Hematopoietic multipotent progenitor cell (in vitro differentiated cells): ENCODE measurements around the gene PTPRU. TPM values are rescaled to one million over a fixed set of nuclear protein-coding genes. Genes with fewer than 3 reads are reported as not detected.
A peak's percentile ranks its signal among the peaks of the same experiment; 100 is the strongest.

Experiments
- DNase-seq, 3 donors: peaks; one replicate each; pipeline ENCODE4 v3.0.0-alpha.2; 2011 to 2015; ENCODE audit warnings: low read depth in 2 of 3, low spot score in 2 of 3
- total RNA-seq: library from RNA; depleted of rRNA; stranded (reverse); fragments of >200 nt; gene quantifications from one replicate; pipeline ENCODE4 v1.2.3, GENCODE V29; 2012

The PTPRU gene
- total RNA-seq, 1 donor, result 0.27 TPM

DNA sequence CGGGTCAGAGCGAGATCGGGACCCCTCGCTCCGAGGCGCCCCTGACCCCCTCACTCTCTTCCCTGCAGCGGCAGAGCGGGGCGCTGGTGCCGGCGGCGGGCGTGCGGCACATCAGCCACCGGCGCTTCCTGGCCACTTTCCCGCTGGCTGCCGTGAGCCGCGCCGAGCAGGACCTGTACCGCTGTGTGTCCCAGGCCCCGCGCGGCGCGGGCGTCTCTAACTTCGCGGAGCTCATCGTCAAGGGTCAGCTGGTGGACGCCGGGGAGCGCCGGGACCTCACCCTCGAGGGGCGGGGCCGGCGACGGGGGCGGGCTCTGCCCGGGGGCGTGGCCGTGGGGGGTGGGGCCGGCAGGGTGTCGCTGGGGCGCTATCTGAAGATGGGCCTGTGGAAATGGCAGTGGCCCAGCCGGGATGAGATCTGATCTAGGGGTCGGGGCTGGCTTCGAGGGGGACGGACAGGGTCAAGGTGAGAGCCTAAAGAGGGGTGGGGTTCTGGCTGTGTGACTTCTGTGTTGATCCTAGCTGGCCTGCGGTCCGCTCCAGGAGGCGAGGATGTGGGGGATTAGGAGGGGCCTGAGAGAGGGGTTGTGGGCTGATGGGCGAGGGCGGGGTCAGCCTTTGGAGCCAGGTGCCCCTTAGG lies 23.6 kb downstream of the PTPRU start:
- DNase-seq, result peak in 1 of 3 donors; percentile 28

GRCh38 chr1:29260531-29260930 lies 24.2 kb downstream of the PTPRU start:
- DNase-seq, result no peak

- DNase-seq, result no peak
Measured at GRCh38 chr1:29264773-29265389, 28.6 kb downstream of the PTPRU start.

DNA sequence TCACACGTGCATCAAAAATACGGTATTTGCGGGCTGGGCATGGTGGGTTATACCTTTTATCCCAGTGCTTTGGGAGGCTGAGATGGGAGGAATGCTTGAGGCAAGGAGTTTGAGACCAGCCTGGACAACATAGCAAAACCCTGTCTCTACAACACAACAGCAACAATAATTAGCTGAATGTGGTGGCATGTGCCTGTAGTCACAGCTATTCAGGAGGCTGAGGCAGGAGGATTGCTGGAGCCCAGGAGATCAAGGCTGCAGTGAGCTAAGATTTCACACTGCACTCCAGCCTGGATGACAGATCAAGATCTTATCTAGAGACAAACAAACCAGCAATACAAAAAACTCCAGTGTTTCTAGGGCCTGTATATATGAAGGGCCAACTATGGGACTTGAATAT lies 30.6 kb downstream of the PTPRU start:
- no peak for DNase-seq

GRCh38 chr1:29267321-29268070 lies 31.2 kb downstream of the PTPRU start:
- no peak for DNase-seq

- DNase-seq, result no peak
Measured at GRCh38 chr1:29269382-29269781, 33.1 kb downstream of the PTPRU start.

- no peak for DNase-seq
Measured at GRCh38 chr1:29270929-29271521, 34.7 kb downstream of the PTPRU start.

DNA sequence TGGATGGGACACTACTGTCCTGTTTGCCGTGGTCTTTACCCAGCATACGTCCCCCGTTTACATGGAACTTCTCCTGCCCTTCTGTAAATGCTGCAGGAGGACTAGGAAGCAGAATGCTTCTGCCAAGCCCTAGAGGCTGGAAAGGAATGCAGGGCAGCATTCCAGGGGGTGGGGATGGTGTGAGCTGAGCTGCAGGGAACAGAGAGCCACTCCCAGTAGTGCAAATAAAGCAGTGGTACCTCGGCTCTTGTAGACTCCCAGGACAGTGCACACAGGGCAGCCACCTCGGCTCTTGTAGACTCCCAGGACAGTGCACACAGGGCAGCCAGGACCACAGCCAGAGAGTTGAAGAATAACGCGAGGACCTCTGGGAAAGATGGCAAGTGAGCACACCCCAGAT lies 35.4 kb downstream of the PTPRU start:
- no peak for DNase-seq

DNA sequence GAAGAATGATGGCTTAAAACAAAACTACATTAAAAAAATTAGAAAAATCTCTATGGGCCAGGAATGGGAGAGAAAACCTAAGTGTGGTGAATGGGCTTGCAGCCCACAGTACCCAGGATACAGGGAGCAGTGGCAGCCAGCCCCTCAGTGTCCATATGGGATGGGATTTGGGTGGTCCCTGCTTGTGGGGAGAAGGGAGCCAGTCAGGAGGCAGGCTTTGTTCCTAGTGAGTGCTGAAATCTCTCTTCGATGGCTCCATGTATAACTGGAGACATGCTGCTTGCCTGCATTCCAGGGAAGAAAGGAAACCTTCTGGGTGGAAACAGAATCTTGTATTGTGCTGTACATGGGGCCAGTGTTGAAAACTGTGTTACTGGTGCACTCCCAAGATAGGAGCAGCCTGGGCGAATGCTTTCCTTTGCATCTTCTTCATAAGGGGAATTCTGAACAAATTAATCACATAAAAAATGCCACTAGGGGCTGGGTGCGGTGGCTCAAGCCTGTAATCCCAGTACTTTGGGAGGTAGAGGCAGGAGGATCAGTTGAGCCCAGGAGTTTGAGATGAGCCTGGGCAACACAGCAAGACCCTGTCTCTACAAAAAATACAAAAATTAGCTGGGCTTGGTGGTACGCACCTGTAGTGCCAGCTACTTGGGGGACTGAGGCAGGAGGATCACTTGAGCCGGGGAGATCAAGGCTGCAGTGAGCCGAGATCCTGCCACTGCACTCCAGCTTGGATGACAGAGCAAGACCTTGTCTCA lies 36.0 kb downstream of the PTPRU start:
- DNase-seq, result no peak

DNA sequence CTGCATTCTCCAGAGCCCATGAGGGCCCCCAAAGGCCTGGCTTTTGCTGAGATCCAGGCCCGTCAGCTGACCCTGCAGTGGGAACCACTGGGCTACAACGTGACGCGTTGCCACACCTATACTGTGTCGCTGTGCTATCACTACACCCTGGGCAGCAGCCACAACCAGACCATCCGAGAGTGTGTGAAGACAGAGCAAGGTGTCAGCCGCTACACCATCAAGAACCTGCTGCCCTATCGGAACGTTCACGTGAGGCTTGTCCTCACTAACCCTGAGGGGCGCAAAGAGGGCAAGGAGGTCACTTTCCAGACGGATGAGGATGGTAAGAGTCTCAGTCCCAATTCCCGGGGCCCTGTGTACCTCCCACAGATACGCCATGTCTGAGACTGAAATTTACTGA lies 39.1 kb downstream of the PTPRU start:
- no peak for DNase-seq

- DNase-seq, result no peak
Measured at GRCh38 chr1:29278124-29278523, 41.8 kb downstream of the PTPRU start.

- DNase-seq, result no peak
Measured at GRCh38 chr1:29279406-29279805, 43.1 kb downstream of the PTPRU start.

DNA sequence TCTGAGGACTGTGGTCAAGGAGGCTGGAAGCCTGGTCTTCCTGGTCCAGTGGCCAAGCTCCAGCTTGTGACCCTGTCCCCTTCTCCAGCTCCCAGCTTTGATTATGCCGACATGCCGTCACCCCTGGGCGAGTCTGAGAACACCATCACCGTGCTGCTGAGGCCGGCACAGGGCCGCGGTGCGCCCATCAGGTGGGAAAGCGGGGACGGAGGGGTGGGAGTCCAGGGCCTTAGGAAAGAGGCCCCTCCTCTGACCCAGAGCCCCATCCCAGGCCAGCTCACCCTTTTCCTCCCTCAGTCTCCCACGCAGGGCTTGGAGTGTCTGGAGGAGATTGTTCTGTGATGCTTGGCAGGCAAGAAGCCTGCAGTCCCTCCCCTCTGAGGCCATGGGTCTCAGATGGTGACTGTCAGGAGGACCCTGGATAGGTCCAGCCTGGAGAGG lies 43.6 kb downstream of the PTPRU start:
- no peak for DNase-seq

GRCh38 chr1:29280409-29281131 lies 44.2 kb downstream of the PTPRU start:
- DNase-seq, result no peak

DNA sequence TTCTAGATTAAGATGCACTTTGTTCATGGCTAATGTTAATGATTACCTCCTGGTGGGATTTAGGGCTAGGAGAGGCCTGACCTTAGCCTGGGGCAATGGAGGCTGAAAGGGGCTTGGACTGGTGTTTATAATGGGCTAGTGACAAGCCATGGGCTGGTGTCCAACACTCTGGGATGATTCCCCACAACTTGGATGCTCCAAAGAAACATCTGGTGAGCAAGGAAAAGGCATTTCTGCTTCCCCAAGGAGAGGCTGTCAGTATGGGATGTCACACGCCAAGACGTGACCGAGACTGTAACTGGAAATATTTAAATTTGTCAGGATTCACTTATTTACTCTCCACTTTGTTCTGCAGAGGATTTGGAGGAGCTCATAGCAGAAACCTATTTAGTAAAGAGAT lies 45.2 kb downstream of the PTPRU start:
- DNase-seq, result no peak

- no peak for DNase-seq
Measured at GRCh38 chr1:29282135-29282923, 46.0 kb downstream of the PTPRU start.

GRCh38 chr1:29282924-29283803 lies 46.8 kb downstream of the PTPRU start:
- DNase-seq, result peak in 2 of 3 donors; percentile 42 to 46

- DNase-seq, result no peak
Measured at GRCh38 chr1:29283804-29284195, 47.5 kb downstream of the PTPRU start.
